Trophoblast cell (in vitro differentiated cells and primary cell): ENCODE results near the gene TMEFF2.

Experiments
- DNase-seq, 2 donors: peaks; one replicate each; pipeline ENCODE4 v3.0.0-alpha.2; 2016
- H2AFZ ChIP-seq: 2 replicates; pipeline ENCODE4 v1.6.1; 2013; ENCODE audit warnings: low read length, moderate library complexity, mild to moderate bottlenecking; ENCODE audit not compliant: insufficient read depth, poor library complexity
- H2AK5ac ChIP-seq: 2 replicates; pipeline ENCODE4 v1.6.1; 2013; ENCODE audit warnings: mild to moderate bottlenecking, low read length
- H2BK120ac ChIP-seq: 2 replicates; pipeline ENCODE4 v1.6.1; 2013; ENCODE audit warnings: low read length, mild to moderate bottlenecking, moderate library complexity; ENCODE audit not compliant: insufficient read depth, poor library complexity
- H2BK12ac ChIP-seq: 2 replicates; pipeline ENCODE4 v1.6.1; 2013; ENCODE audit warnings: mild to moderate bottlenecking, low read length, moderate library complexity
- H2BK5ac ChIP-seq: 2 replicates; pipeline ENCODE4 v1.6.1; 2013; ENCODE audit warnings: low read length, low read depth, moderate library complexity, mild to moderate bottlenecking; ENCODE audit not compliant: poor library complexity
- H3K14ac ChIP-seq: 2 replicates; pipeline ENCODE4 v1.6.1; 2013; ENCODE audit warnings: mild to moderate bottlenecking, low read length
- H3K18ac ChIP-seq: 2 replicates; pipeline ENCODE4 v1.6.1; 2013; ENCODE audit warnings: mild to moderate bottlenecking, low read length
- H3K23ac ChIP-seq: 2 replicates; pipeline ENCODE4 v1.6.1; 2013; ENCODE audit warnings: low read length
- H3K27ac ChIP-seq: 2 replicates; pipeline ENCODE4 v1.5.1; 2013; ENCODE audit warnings: low read depth, mild to moderate bottlenecking, inconsistent platforms, low read length, moderate library complexity
- H3K27me3 ChIP-seq: 2 replicates; pipeline ENCODE4 v1.6.1; 2013; ENCODE audit warnings: inconsistent platforms, mild to moderate bottlenecking, low read length, moderate library complexity; ENCODE audit not compliant: insufficient read depth
- H3K36me3 ChIP-seq, 2 experiments: 1 replicate in 1 of 2; 2 replicates in 1 of 2; pipeline ENCODE4 v1.6.1; 2013; ENCODE audit warnings: low read length in 2 of 2, mild to moderate bottlenecking in 2 of 2, moderate library complexity in 1 of 2; ENCODE audit not compliant: insufficient read depth in 2 of 2, control insufficient read depth in 1 of 2
- H3K4ac ChIP-seq: 2 replicates; pipeline ENCODE4 v1.6.1; 2013; ENCODE audit warnings: low read depth, mild to moderate bottlenecking, low read length, moderate library complexity
- H3K4me1 ChIP-seq, 2 experiments: 1 replicate in 1 of 2; 2 replicates in 1 of 2; pipeline ENCODE4 v1.6.1; 2013; ENCODE audit warnings: low read length in 2 of 2, mild to moderate bottlenecking in 2 of 2, moderate library complexity in 1 of 2; ENCODE audit not compliant: insufficient read depth in 2 of 2, control insufficient read depth in 1 of 2
- H3K4me2 ChIP-seq: 2 replicates; pipeline ENCODE4 v1.6.1; 2013; ENCODE audit warnings: inconsistent platforms, mild to moderate bottlenecking, low read length, moderate library complexity
- H3K4me3 ChIP-seq: 2 replicates; pipeline ENCODE4 v1.5.1; 2013; ENCODE audit warnings: mild to moderate bottlenecking, low read depth, low read length, inconsistent platforms
- H3K79me1 ChIP-seq: one replicate; pipeline ENCODE4 v1.6.1; 2013; ENCODE audit warnings: low read length
- H3K79me2 ChIP-seq: 2 replicates; pipeline ENCODE4 v1.6.1; 2013; ENCODE audit warnings: low read length, mild to moderate bottlenecking; ENCODE audit not compliant: control insufficient read depth, insufficient read depth, poor library complexity
- H3K9ac ChIP-seq: 2 replicates; pipeline ENCODE4 v1.6.1; 2013; ENCODE audit warnings: mild to moderate bottlenecking, low read length
- H3K9me3 ChIP-seq: 2 replicates; pipeline ENCODE4 v1.6.1; 2013; ENCODE audit warnings: low read depth, mild to moderate bottlenecking, control low read depth, inconsistent platforms, low read length; ENCODE audit not compliant: insufficient read depth
- H4K12ac ChIP-seq: 2 replicates; pipeline ENCODE4 v1.6.1; 2013; ENCODE audit warnings: low read depth, mild to moderate bottlenecking, low read length, moderate library complexity
- H4K8ac ChIP-seq: 2 replicates; pipeline ENCODE4 v1.6.1; 2013; ENCODE audit warnings: low read depth, mild to moderate bottlenecking, low read length, moderate library complexity
- H4K91ac ChIP-seq: one replicate; pipeline ENCODE4 v1.6.1; 2013; ENCODE audit warnings: low read depth, mild to moderate bottlenecking, low read length, moderate library complexity
- WGBS: extraction: QIAGEN DNeasy Blood & Tissue Kit; methylation state at CpG from one replicate; pipeline ENCODE4 v1.1.7; 2013; ENCODE audit warnings: missing lambda C conversion rate; ENCODE audit not compliant: insufficient read length, insufficient coverage; ENCODE audit errors: extremely low coverage; 5-methylcytosine and 5-hydroxymethylcytosine counted together

Gene TMEFF2

DNA sequence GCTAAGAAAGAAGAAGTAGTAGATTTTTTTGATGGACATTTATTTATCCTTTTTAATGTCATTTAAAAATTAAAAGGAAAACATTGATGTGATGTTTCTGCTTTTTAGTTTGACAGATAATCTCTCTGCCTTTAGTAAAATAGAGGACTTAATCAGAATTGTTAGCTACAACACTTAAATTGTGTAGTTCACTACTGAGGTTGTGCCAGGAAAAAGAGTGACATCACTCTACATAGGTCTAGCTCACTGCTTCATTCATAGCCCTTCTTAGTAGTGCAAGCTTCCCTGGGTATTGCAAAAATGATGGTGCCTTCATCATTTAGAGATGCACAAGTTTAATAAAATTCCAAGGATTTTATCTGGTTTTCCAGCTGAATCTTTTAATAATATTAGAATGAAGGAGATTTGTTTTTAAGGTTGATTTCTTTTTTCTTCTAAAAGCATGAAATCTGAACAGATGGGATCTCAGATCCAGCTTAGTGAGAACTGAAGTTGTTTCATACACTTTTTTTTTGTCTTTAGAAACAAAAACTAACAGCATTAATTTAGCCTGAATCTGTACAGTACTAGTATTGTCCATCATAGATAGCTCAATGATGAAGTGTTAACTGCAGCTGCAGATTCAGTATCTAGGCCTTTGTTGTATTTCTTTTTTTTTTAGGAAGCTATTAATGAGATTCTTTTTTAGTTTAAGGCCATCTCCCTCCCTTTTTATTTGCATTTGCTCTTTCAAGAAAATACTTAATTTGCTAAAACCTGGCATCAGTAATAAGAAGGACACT is 20.6 kb upstream of the TMEFF2 start:
- Histone ChIP-seq H3K4me2 (no peak overlapping the region), H3K23ac (no peak overlapping the region), H3K79me1 (no peaks in the 10 kb centered on the region), H2AK5ac (no peak overlapping the region), H4K12ac (no peak overlapping the region), H3K4me3 (no peak overlapping the region), H3K4ac (no peak overlapping the region), H4K91ac (no peak overlapping the region), H2AFZ (no peak overlapping the region), H3K4me1 (no peaks in the 10 kb centered on the region), H2BK120ac (no peak overlapping the region), H3K9me3 (no peaks in the 10 kb centered on the region), H2BK12ac (no peak overlapping the region), H3K18ac (no peak overlapping the region), H2BK5ac (no peak overlapping the region), H3K9ac (no peak overlapping the region), H3K36me3 (no peaks in the 10 kb centered on the region), H3K14ac (no peak overlapping the region), H3K27ac (no peak overlapping the region), H3K27me3 (no peaks in the 10 kb centered on the region), H3K79me2 (no peaks in the 10 kb centered on the region), H4K8ac (no peak overlapping the region)
- no peak for DNase-seq

DNA sequence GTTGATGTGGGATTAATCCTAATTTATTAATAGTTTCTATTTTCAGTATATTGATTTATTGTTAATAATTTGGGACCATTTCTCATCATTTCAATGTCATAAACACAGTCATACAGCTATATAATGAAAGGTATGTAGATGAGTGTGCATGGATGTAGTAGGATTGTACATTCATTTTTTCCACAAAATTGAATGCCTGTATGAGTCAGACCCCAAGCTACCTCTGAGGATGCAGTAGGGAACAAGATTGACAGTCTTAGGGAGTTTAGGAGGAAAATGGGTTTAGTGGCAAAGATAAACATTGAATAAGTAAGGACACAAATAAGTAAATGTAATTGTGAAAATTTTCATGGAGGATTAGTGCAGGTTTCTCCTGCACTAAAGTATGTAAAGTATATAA is 14.1 kb upstream of the TMEFF2 start:
- Histone ChIP-seq H3K36me3 (no peaks in the 10 kb centered on the region), H4K91ac (no peak overlapping the region), H3K9me3 (no peaks in the 10 kb centered on the region), H3K4me2 (no peak overlapping the region), H2BK120ac (no peak overlapping the region), H3K4me3 (no peak overlapping the region), H3K4me1 (no peaks in the 10 kb centered on the region), H2BK12ac (no peak overlapping the region), H2AFZ (no peak overlapping the region), H3K79me2 (no peaks in the 10 kb centered on the region), H3K4ac (no peak overlapping the region), H4K12ac (no peak overlapping the region), H2BK5ac (no peak overlapping the region), H3K14ac (no peak overlapping the region), H3K9ac (no peak overlapping the region), H4K8ac (no peak overlapping the region), H3K79me1 (no peaks in the 10 kb centered on the region), H2AK5ac (no peak overlapping the region), H3K18ac (no peak overlapping the region), H3K27me3 (no peaks in the 10 kb centered on the region), H3K27ac (no peak overlapping the region), H3K23ac (no peak overlapping the region)
- no peak for DNase-seq

DNA sequence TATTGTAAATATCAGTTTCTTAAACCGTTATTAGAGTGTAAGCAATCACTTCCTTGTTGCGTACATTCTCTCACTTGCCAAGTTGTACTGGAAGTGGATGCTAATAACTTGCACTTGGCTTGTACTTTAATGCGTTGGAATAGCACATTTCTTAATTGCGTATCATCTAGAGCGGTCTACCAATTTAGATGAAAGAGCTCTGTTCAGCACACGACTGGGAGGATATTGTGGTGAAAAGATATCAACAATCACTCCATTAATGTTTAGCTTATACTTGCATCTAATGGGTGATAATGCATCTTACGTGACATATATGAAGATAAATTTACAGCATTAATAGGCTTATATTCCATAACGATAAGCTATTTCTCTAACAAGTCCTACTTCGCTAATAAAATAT is 11.7 kb upstream of the TMEFF2 start:
- no CpG with 5 or more reads among the region's 9 CpGs for WGBS
- no peak overlapping the region for H3K9ac ChIP-seq
- H3K4ac ChIP-seq: no peak overlapping the region

DNA sequence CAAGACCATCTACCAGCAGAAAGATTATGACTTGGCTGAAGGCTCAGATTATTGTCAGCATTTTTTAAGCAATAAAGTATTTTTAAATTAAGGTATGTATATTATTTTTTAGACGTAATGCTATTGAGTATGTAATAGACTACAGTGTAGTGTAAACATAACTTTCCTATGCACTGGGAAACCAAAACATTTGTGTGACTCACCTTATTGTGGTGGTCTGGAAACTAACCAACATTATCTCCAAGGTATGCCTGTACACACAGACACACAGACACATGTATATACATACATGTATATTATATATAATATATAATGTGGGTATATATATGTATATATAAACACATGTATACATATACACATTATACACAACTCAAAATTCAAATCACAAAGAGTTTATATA is 9.1 kb upstream of the TMEFF2 start:
- Histone ChIP-seq H3K4me2 (no peak overlapping the region), H3K79me1 (no peaks in the 10 kb centered on the region), H3K18ac (no peak overlapping the region), H4K91ac (no peak overlapping the region), H3K27me3 (no peaks in the 10 kb centered on the region), H3K23ac (no peak overlapping the region), H2AFZ (no peak overlapping the region), H3K36me3 (no peaks in the 10 kb centered on the region), H3K79me2 (no peaks in the 10 kb centered on the region), H3K9me3 (no peaks in the 10 kb centered on the region), H4K8ac (no peak overlapping the region), H4K12ac (no peak overlapping the region), H2BK120ac (no peak overlapping the region), H3K4me3 (no peak overlapping the region), H2AK5ac (no peak overlapping the region), H3K9ac (no peak overlapping the region), H2BK12ac (no peak overlapping the region), H3K27ac (no peak overlapping the region), H3K14ac (no peak overlapping the region), H3K4ac (no peak overlapping the region), H3K4me1 (no peaks in the 10 kb centered on the region), H2BK5ac (no peak overlapping the region)
- no CpG with 5 or more reads among the region's 1 CpG for WGBS
- DNase-seq: no peak

More for the DNA sequence above, 11.7 kb upstream of the TMEFF2 start:
- Histone ChIP-seq H3K4me1 (no peaks in the 10 kb centered on the region), H3K23ac (no peak overlapping the region), H3K79me2 (no peaks in the 10 kb centered on the region), H2BK5ac (no peak overlapping the region), H3K27ac (no peak overlapping the region), H3K79me1 (no peaks in the 10 kb centered on the region), H2AFZ (no peak overlapping the region), H4K91ac (no peak overlapping the region), H3K4me3 (no peak overlapping the region), H2AK5ac (no peak overlapping the region), H4K8ac (no peak overlapping the region), H2BK120ac (no peak overlapping the region), H3K14ac (no peak overlapping the region), H3K4me2 (no peak overlapping the region), H4K12ac (no peak overlapping the region), H3K9me3 (no peaks in the 10 kb centered on the region), H3K27me3 (no peaks in the 10 kb centered on the region), H3K36me3 (no peaks in the 10 kb centered on the region), H3K18ac (no peak overlapping the region), H2BK12ac (no peak overlapping the region)
- no peak for DNase-seq
